CD4-positive, alpha-beta T cell (primary cell): ENCODE results near the gene SPTLC1. TPM values are rescaled to one million over a fixed set of nuclear protein-coding genes. Genes with fewer than 3 reads are reported as not detected.
"Not testable (repeated sequence)": the region's sequence is repeated elsewhere in the genome, so short reads cannot be mapped to it uniquely, and the experiment has no call there.

Source experiments
- ATAC-seq: fragments of 200-7000 bp; cut with Tn5 transposase; one replicate; pipeline ENCODE4 v1.10.0; 2022; ENCODE audit warnings: mild to moderate bottlenecking; ENCODE audit not compliant: poor library complexity
- CTCF ChIA-PET: fragments of 350-600 bp; sonication (Branson Sonifier 250); formaldehyde crosslinking; loops from one replicate; lab custom pipeline; 2021; ENCODE audit warnings: antibody characterized with exemption, inconsistent platforms; lab: Charles Lee
- POLR2A ChIA-PET: fragments of 350-600 bp; sonication (Branson Sonifier 250); formaldehyde crosslinking; loops from one replicate; lab custom pipeline; 2021; ENCODE audit warnings: antibody characterized with exemption, inconsistent platforms; lab: Charles Lee
- DNase-seq, 14 experiments: peaks; one replicate each; pipeline ENCODE4 v3.0.0-alpha.2; 2013 to 2020; ENCODE audit warnings: mixed read lengths in 2 of 14
- H3K27ac ChIP-seq, 2 donors: one replicate each; pipeline versions ENCODE4 v1.5.1 to v1.7.0; 2013; ENCODE audit warnings: low read length in 2 of 2, low read depth in 1 of 2, mild to moderate bottlenecking in 1 of 2
- H3K27me3 ChIP-seq, 2 experiments: 1 replicate in 1 of 2; 2 replicates in 1 of 2; pipeline versions ENCODE4 v1.6.1 to v1.7.0; 2013; ENCODE audit warnings: low read length in 2 of 2, control low read depth in 1 of 2, mild to moderate bottlenecking in 1 of 2, moderate library complexity in 1 of 2; ENCODE audit not compliant: insufficient read depth in 2 of 2, control insufficient read depth in 1 of 2
- H3K36me3 ChIP-seq: one replicate; pipeline ENCODE4 v1.6.1; 2013; ENCODE audit warnings: low read length, control low read depth; ENCODE audit not compliant: insufficient read depth
- H3K4me1 ChIP-seq: one replicate; pipeline ENCODE4 v1.6.1; 2013; ENCODE audit warnings: low read length, control low read depth; ENCODE audit not compliant: insufficient read depth
- H3K4me3 ChIP-seq: one replicate; pipeline ENCODE4 v1.5.1; 2013; ENCODE audit warnings: mild to moderate bottlenecking, low read length, moderate library complexity
- H3K9me3 ChIP-seq, 2 experiments: 1 replicate in 1 of 2; 2 replicates in 1 of 2; pipeline versions ENCODE4 v1.6.1 to v1.7.0; 2013; ENCODE audit warnings: low read length in 2 of 2, mild to moderate bottlenecking in 2 of 2, control low read depth in 1 of 2, moderate library complexity in 1 of 2; ENCODE audit not compliant: control insufficient read depth in 1 of 2, insufficient read depth in 1 of 2
- H3K27ac Mint-ChIP-seq: one replicate; pipeline ENCODE4 v1.8.0; 2020; ENCODE audit warnings: mixed read lengths
- H3K27me3 Mint-ChIP-seq: one replicate; pipeline ENCODE4 v1.8.0; 2021; ENCODE audit warnings: mixed read lengths
- H3K36me3 Mint-ChIP-seq: one replicate; pipeline ENCODE4 v1.8.0; 2021; ENCODE audit warnings: low read depth, mixed read lengths
- H3K4me1 Mint-ChIP-seq: one replicate; pipeline ENCODE4 v1.8.0; 2021; ENCODE audit warnings: low read depth, mixed read lengths
- H3K4me3 Mint-ChIP-seq: one replicate; pipeline ENCODE4 v1.8.0; 2020; ENCODE audit warnings: mild to moderate bottlenecking, mixed read lengths
- H3K9me3 Mint-ChIP-seq: one replicate; pipeline ENCODE4 v1.8.0; 2020; ENCODE audit warnings: mixed read lengths
- CTCF ChIP-seq: fragments of 200-600 bp; IDR thresholded peaks from one replicate; pipeline ENCODE4 v1.8.0; 2022; ENCODE audit warnings: antibody characterized with exemption, mild to moderate bottlenecking
- intact Hi-C, 2 experiments: fragments of 100-400 bp; cut with DNase I in 1 of 2; cut with micrococcal nuclease in 1 of 2; formaldehyde crosslinking; loops; one replicate each; pipeline versions ENCODE4 v1.15.1 to v1.9.0; 2023 to 2025; cut with DNase I, micrococcal nuclease
- total RNA-seq, 174 experiments: library from RNA in 2 of 174; stranded (reverse) in 2 of 174; gene quantifications; one replicate each; pipeline ENCODE4 v1.2.3 and lab custom pipeline; 2021 to 2026

Gene SPTLC1
- total RNA-seq, 2 experiments from 2014 or later = 40.9 to 43.0 TPM

- Histone ChIP-seq H3K36me3 (no peaks in the 10 kb centered on the region), H3K9me3 (no peaks in the 10 kb centered on the region), H3K27ac (no peak overlapping the region), H3K4me1 (no peaks in the 10 kb centered on the region), H3K27me3 (peaks cover 8 to 9% of the 10 kb centered on the region in 2 experiments), H3K4me3 (no peak overlapping the region)
- Mint-ChIP-seq H3K4me1 (no peaks in the 10 kb centered on the region), H3K27ac (no peak overlapping the region), H3K9me3 (no peaks in the 10 kb centered on the region), H3K36me3 (no peaks in the 10 kb centered on the region), H3K27me3 (peaks cover 62% of the 10 kb centered on the region), H3K4me3 (no peak overlapping the region)
- intact Hi-C loops = no loop called here
- DNase-seq (no peak), ATAC-seq (no peak)
- ChIA-PET CTCF (interaction anchor here (0.6 kb wide), 1 partner anchor 9 kb away, joined by 3 read pairs; no protein-coding TSS in a partner anchor), POLR2A (no interaction called here)
- TF ChIP-seq CTCF = no peak
Measured at GRCh38 chr9:92147030-92147851, 32.0 kb upstream of the SPTLC1 start.

GRCh38 chr9:92146610-92147009 is 31.4 kb upstream of the SPTLC1 start:
- Mint-ChIP-seq H3K9me3 (no peaks in the 10 kb centered on the region), H3K36me3 (no peaks in the 10 kb centered on the region), H3K27me3 (peaks cover 65% of the 10 kb centered on the region), H3K4me1 (no peaks in the 10 kb centered on the region), H3K4me3 (no peak overlapping the region), H3K27ac (no peak overlapping the region)
- intact Hi-C loops = no loop called here
- TF ChIP-seq CTCF = no peak
- no peak overlapping the region for H3K27ac ChIP-seq
- no peak for ATAC-seq
- H3K4me3 ChIP-seq = no peak overlapping the region
- CTCF ChIA-PET = no interaction called here
- POLR2A ChIA-PET = no interaction called here
- H3K36me3 ChIP-seq = no peaks in the 10 kb centered on the region
- no peak for DNase-seq
- no peaks in the 10 kb centered on the region for H3K9me3 ChIP-seq
- H3K27me3 ChIP-seq = peaks cover 13 to 15% of the 10 kb centered on the region in 2 experiments
- H3K4me1 ChIP-seq = no peaks in the 10 kb centered on the region

- H3K4me1 ChIP-seq, DNase-seq, CTCF ChIA-PET, POLR2A ChIA-PET, H3K27ac ChIP-seq, H3K4me3 ChIP-seq, H3K4me3 Mint-ChIP-seq, H3K9me3 Mint-ChIP-seq, H3K9me3 ChIP-seq, H3K27ac Mint-ChIP-seq, H3K36me3 Mint-ChIP-seq, H3K4me1 Mint-ChIP-seq, intact Hi-C loops, H3K36me3 ChIP-seq, ATAC-seq: not testable (repeated sequence)
- peaks cover 72% of the 10 kb centered on the region for H3K27me3 Mint-ChIP-seq
- H3K27me3 ChIP-seq = peaks cover 18 to 23% of the 10 kb centered on the region in 2 experiments
Measured at GRCh38 chr9:92145784-92146183, 30.6 kb upstream of the SPTLC1 start.
